Measurements from ENCODE around the gene CFAP46.

GRCh38 chr10:132780356-132780755 lies 162.0 kb downstream of the CFAP46 start:
- TF ChIP-seq EZH2 (IDR thresholded peaks at IDR 0.05; ENCODE audit: insufficient read depth, poor library complexity, severe bottlenecking) (no peak), EZH2phosphoT487 (IDR thresholded peaks at IDR 0.05; ENCODE audit: insufficient read depth, low read depth) (no peak)

Data from GM23248 (cell line).